ENCODE measurements around the gene MOV10L1.

GRCh38 chr22:50083462-50084079 is 6.2 kb upstream of the MOV10L1 start:
- no peak for TF ChIP-seq CTCF (IDR thresholded peaks at IDR 0.05 in 4 of 5, conservative IDR thresholded peaks at IDR 0.05 in 1 of 5)
- TF ChIP-seq POLR2A (IDR thresholded peaks at IDR 0.05): no peak

Data from gastrocnemius medialis (tissue), 4 donors.